Measurements from ENCODE around the gene C1orf232. TPM values are rescaled to one million over a fixed set of nuclear protein-coding genes. Genes with fewer than 3 reads are reported as not detected.

C1orf232 gene
- total RNA-seq, 2 experiments from 2014 or later: not detected

GRCh38 chr1:26156285-26157038, 12.3 kb downstream of the C1orf232 start:
- Histone ChIP-seq H4K20me1 (ENCODE audit: insufficient read depth, low read length) (no peaks in the 10 kb centered on the region), H3K36me3 (ENCODE audit: insufficient read depth, low read length) (no peaks in the 10 kb centered on the region), H3K27ac (ENCODE audit: low read depth, low read length, poor library complexity, severe bottlenecking) (no peak overlapping the region), H3K4me3 (ENCODE audit: low read depth, low read length, poor library complexity, severe bottlenecking) (no peak overlapping the region), H3K9me2 (ENCODE audit: insufficient read depth, low read length) (no peaks in the 10 kb centered on the region), H3K4me1 (ENCODE audit: insufficient read depth, low read length, poor library complexity, severe bottlenecking) (peaks cover 11% of the 10 kb centered on the region), H3K4me2 (ENCODE audit: low read length) (peak overlapping the region; percentile 16), H2AFZ (ENCODE audit: low read length) (no peak overlapping the region), H3K9me3 (ENCODE audit: low read length) (no peaks in the 10 kb centered on the region), H3K79me2 (ENCODE audit: insufficient read depth, low read depth, low read length) (no peaks in the 10 kb centered on the region)
- TF ChIP-seq CTCF (conservative IDR thresholded peaks at IDR 0.05; ENCODE audit: low read length) (no peak), EZH2phosphoT487 (IDR thresholded peaks at IDR 0.05; ENCODE audit: borderline replicate concordance, low read depth, low read length) (no peak)
- ChIA-PET CTCF (ENCODE audit: unreplicated experiment) (no interaction called here), POLR2A (no interaction called here)
- BruUV-seq (replicated peaks): no TSS peak
- no peak for DNase-seq (ENCODE audit: low spot score)
- intact Hi-C loops (cut with micrococcal nuclease; ENCODE audit: unreplicated experiment): no loop called here

GRCh38 chr1:26155370-26156284, 13.1 kb downstream of the C1orf232 start:
- no peak overlapping the region for H2AFZ ChIP-seq (ENCODE audit: low read length)

More at GRCh38 chr1:26155370-26156284, 13.1 kb downstream of the C1orf232 start:
- no peak overlapping the region; the same call in 1 of the 2 replicates for H3K4me2 ChIP-seq (ENCODE audit: low read length)
- no peak overlapping the region for H3K27ac ChIP-seq (ENCODE audit: low read depth, low read length, poor library complexity, severe bottlenecking)
- intact Hi-C loops (cut with micrococcal nuclease; ENCODE audit: unreplicated experiment): no loop called here
- H3K9me3 ChIP-seq (ENCODE audit: low read length): no peaks in the 10 kb centered on the region
- TF ChIP-seq EZH2phosphoT487 (IDR thresholded peaks at IDR 0.05; ENCODE audit: borderline replicate concordance, low read depth, low read length) (no peak), CTCF (conservative IDR thresholded peaks at IDR 0.05; ENCODE audit: low read length) (no peak)
- H4K20me1 ChIP-seq (ENCODE audit: insufficient read depth, low read length): no peaks in the 10 kb centered on the region
- H3K4me3 ChIP-seq (ENCODE audit: low read depth, low read length, poor library complexity, severe bottlenecking): no peak overlapping the region
- no peaks in the 10 kb centered on the region for H3K79me2 ChIP-seq (ENCODE audit: insufficient read depth, low read depth, low read length)
- no peaks in the 10 kb centered on the region for H3K9me2 ChIP-seq (ENCODE audit: insufficient read depth, low read length)
- BruUV-seq (replicated peaks): no TSS peak
- no peak for DNase-seq (ENCODE audit: low spot score)
- POLR2A ChIA-PET: no interaction called here
- CTCF ChIA-PET (ENCODE audit: unreplicated experiment): no interaction called here
- H3K36me3 ChIP-seq (ENCODE audit: insufficient read depth, low read length): no peaks in the 10 kb centered on the region
- peaks cover 11% of the 10 kb centered on the region for H3K4me1 ChIP-seq (ENCODE audit: insufficient read depth, low read length, poor library complexity, severe bottlenecking)

Measured in OCI-LY7 (cell line).